Inferior parietal cortex (tissue), 1 donor: ENCODE results near the gene MCM5.
"Not testable (repeated sequence)": the region's sequence is repeated elsewhere in the genome, so short reads cannot be mapped to it uniquely, and the experiment has no call there.

Experiments used
- DNase-seq: peaks from one replicate; pipeline ENCODE4 v3.0.0-alpha.2; 2016; ENCODE audit errors: extremely low spot score

Gene MCM5

GRCh38 chr22:35379146-35379993, 20.6 kb upstream of the MCM5 start:
- no peak for DNase-seq

GRCh38 chr22:35380013-35380412, 19.9 kb upstream of the MCM5 start:
- no peak for DNase-seq

GRCh38 chr22:35380537-35381423, 19.2 kb upstream of the MCM5 start, which contains the start of gene HMOX1:
Gene HMOX1 (plus strand): TSS chr22:35381096. CDS start chr22:35381174, 78 bp downstream.
- DNase-seq, result peak; percentile 71

- no peak for DNase-seq
Measured at GRCh38 chr22:35381424-35382009, 18.4 kb upstream of the MCM5 start.

- no peak for DNase-seq
Measured at GRCh38 chr22:35383679-35384071, 16.3 kb upstream of the MCM5 start.

GRCh38 chr22:35384527-35384926, 15.4 kb upstream of the MCM5 start:
- DNase-seq, result no peak

- DNase-seq, result no peak
Measured at GRCh38 chr22:35384975-35385588, 14.9 kb upstream of the MCM5 start.

GRCh38 chr22:35386670-35387288, 13.2 kb upstream of the MCM5 start:
- no peak for DNase-seq

- DNase-seq, result no peak
Measured at GRCh38 chr22:35390933-35391332, 9.0 kb upstream of the MCM5 start.

- no peak for DNase-seq
Measured at GRCh38 chr22:35392357-35392756, 7.6 kb upstream of the MCM5 start.

GRCh38 chr22:35393116-35394010, 6.6 kb upstream of the MCM5 start:
- DNase-seq, result no peak

- DNase-seq, result no peak
Measured at GRCh38 chr22:35394011-35394312, 6.0 kb upstream of the MCM5 start.

- no peak for DNase-seq
Measured at GRCh38 chr22:35394810-35395563, 5.0 kb upstream of the MCM5 start.

GRCh38 chr22:35396622-35397021, 3.3 kb upstream of the MCM5 start:
- not testable (repeated sequence) for DNase-seq

GRCh38 chr22:35397095-35397904, 2.6 kb upstream of the MCM5 start:
- DNase-seq, result no peak

- no peak for DNase-seq
Measured at GRCh38 chr22:35398591-35398973, 1.4 kb upstream of the MCM5 start.

GRCh38 chr22:35399114-35399677, 744 bp upstream of the MCM5 start:
- no peak for DNase-seq

- no peak for DNase-seq
Measured at GRCh38 chr22:35400501-35400790, 506 bp downstream of the MCM5 start.

GRCh38 chr22:35401863-35402262, 1.9 kb downstream of the MCM5 start:
- no peak for DNase-seq
